Activated T-helper 1 cell treated with Interleukin-2 at 50 U/mL for 16 hours (primary cell): ENCODE results near the gene JMJD1C.

Source experiments
- DNase-seq: peaks from one replicate; pipeline ENCODE4 v3.0.0-alpha.2; 2020; ENCODE audit warnings: low read depth

The JMJD1C gene

DNA sequence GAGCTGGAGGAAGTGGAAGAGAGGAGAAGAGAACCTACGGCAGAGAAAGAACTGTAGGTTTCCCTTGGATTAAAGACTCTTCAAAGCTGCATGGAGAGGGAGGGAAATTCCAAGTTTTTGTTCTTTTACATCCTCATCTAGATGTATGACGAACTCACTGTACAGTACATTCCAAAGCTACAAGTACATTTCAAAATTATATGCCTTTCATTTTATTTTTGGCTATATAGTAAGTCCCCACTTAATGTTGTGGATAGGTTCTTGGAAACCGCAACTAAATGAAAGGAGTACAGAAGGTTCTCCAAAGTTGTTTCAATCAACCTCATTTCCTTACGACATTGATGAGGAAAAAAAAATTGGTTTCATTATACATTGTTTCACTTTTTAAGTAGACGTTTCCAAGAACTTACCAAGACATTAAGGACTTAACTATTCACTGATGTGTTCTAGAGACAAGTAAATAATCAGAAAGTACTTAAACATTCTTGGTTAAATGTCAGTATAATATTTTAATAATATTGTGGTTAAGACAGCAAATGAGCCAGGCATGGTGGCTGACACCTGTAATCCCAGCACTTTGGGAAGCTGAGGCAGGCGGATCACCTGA is 16.1 kb upstream of the JMJD1C start:
- no peak for DNase-seq

DNA sequence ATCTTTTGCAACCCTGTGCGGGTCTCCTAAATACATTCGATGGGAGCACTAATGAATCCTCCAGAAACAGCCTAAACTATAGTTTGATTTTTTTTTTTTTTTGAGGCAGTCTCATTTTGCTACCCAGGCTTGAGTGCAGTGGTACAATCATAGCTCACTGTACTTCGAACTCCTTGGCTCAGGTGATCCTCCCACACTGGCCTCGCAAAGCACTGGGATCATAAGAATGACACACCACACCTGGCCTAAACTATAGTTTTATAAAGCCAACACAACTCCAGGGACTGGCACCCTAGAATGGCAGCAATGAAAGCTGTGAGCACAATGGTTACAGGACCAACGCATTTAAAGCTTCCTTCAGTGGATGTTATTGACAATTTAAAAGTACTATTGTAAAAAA is 14.5 kb upstream of the JMJD1C start:
- no peak for DNase-seq

DNA sequence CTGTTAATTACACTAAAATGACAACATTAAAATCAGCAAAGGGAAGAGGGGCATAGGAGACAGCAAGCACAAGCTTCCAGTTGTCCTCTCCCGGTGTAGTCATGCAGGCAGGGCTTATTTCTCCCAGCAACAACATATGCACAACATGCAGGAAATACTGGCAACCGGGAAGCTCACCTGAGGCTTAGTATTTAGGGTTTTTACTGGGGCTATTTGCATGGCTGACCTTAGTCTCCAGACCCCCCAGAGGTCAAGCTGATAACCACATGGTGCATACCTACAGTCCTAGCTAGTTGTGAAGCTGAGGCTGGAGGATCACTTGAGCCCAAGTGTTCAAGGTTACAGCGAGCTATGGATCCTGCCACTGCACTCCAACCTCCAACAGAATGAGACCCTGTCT is 12.8 kb upstream of the JMJD1C start:
- no peak for DNase-seq

DNA sequence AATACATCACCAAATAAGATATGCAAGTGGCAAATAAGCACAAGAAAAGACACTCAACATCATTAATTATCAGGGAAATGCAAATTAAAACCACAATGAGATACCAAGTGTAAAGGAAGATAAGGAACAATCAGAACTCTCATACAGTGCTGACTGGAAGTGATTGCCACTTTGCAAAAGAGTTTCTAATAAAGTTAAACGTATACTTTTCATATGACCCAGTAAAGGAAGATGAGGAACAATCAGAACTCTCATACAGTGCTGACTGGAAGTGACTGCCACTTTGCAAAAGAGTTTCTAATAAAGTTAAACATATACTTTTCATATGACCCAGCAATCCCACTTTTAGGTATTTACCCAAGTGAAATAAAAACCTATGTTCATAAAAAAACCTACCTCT is 12.2 kb upstream of the JMJD1C start:
- DNase-seq: no peak

DNA sequence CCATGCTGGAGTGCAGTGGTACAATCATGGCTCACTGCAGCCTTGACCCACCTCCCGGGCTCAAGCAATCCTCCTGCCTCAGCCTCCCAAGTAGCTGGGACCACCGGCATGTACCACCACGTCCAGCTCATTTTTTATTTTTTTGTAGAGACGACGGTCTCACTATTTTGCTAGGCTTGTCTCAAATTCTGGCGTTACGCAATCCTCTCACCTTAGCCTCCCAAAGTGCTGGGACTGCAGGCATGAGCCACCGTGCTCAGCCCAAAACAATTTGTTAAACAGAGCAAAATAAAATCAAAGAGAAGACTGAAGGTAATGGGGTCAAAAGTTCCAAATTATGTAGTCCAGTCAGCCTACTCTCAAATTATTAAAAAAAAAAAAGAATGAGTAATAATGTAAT is 8.7 kb upstream of the JMJD1C start:
- DNase-seq: no peak

DNA sequence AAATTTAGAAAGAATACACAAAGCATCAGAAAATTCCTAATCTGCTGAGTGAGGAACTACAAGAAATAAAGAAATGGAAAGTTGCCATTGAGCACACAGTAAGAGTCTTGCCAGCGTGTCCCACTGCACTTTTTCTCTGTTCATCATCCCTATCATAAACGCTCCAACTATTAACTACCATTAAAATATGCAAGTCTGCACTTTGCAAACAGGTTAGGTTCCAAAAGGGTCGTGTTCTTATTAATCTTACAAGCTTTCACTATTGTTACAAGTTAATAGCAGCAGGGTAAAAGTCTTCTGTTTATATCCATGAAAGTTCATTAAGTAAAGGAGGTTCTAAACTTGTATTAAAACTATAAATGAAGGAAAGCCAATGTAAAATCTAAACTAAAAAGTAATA is 5.2 kb upstream of the JMJD1C start:
- no peak for DNase-seq

DNA sequence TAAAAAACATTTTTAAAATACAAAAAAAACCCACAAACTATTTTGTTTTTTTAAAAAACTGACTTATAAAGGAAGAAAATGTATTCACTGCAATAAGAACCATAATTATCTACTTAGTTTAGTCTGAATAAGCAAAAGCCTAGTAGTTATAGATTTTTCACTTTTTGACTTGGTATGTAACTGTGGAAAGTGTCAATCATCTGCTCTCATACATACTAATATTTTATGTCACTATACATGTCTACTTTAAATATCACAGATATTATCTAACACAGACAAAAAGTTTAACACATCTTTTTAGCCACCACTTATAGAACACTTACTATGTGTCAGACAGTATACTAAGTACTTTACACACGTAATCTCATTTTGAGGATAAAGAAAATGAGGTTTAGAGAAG is 3.2 kb upstream of the JMJD1C start:
- DNase-seq: no peak

- DNase-seq: no peak
These were observed 2.1 kb upstream of the JMJD1C start for GRCh38 chr10:63467841-63468240.

- no peak for DNase-seq
These were observed 563 bp upstream of the JMJD1C start for GRCh38 chr10:63466144-63466935.

DNA sequence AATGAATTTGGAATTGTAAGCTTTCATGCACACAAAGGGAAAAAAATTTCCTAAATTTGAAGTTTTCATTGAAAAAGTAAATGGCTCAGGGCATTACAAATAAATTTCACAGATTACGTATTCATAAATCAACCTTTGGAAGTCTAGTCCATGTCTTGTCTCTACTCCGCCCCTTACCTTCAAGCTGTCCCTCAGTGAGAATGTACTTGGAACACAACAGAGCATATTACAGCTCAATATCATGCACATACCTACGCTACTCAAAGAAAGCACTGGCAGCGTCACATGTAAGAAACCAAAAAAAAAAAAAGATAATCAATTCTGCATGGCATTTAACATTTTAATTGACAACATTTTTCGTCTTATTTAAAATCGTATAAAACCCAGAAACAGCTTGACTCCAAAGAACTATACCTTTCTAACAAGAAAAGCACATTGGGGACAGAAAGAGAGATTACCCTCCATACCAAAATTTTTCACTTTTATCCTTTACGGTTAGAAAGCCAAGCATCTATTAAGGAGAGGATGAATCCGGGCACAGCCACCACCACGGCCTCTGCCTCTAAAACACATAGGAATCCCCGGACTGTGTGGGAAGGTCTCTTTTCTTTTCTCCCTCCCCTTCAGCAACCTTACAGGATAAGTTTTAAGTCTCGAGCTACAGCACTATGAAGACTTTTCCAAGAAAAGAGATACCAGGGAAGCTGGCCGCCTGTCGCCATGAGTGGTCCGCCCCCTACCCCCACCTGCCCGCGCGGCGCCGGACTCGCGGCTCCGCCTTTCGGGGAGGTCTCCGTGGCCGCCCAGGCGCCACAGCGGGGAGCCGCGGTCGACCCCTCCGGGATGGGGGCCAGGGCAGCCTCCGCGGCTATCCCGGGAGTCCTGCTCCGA is 1.1 kb downstream of the JMJD1C start:
- DNase-seq: peak; percentile 14

DNA sequence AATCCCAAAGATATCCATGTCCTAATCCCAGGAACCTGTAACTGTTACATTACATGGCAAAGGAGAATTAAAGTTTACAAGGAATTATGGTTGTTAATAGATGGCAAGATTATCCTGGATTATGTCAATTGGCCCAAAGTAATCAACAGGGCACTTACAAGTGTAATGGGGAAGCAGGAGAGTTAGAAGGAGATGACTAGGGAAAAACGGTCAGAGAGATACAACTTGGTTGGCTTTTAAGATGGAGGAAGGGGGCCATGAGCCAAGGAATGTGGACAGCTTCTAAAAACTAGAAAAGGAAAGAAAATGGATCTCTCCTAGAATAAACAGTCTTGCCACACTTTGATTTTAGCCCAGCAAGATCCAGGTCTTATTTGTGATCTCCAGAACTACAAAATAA is 3.3 kb downstream of the JMJD1C start:
- DNase-seq: no peak

- DNase-seq: no peak
These were observed 7.6 kb downstream of the JMJD1C start for GRCh38 chr10:63458177-63458576.

GRCh38 chr10:63457594-63457993 is 8.2 kb downstream of the JMJD1C start:
- no peak for DNase-seq

GRCh38 chr10:63456437-63457210 is 9.2 kb downstream of the JMJD1C start:
- DNase-seq: no peak

- DNase-seq: no peak
These were observed 10.3 kb downstream of the JMJD1C start for GRCh38 chr10:63455507-63455906.

DNA sequence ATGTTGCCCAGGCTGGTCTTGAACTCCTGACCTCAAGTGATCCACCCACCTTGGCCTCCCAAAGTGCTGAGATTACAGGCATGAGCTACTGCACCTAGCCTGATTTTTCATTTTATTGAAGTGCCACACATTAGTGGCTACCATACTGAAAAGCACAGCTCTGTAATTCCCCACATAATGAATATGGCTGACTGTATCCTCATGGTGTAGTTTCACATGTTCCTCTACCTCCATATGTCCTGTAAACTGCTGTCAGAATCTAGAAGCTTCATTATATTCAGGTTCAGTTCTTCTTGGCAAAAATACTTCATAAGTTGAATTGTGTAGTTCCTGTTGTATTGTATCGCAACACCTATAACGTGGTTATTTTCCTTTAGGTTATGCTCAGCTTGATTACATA is 11.1 kb downstream of the JMJD1C start:
- no peak for DNase-seq

DNA sequence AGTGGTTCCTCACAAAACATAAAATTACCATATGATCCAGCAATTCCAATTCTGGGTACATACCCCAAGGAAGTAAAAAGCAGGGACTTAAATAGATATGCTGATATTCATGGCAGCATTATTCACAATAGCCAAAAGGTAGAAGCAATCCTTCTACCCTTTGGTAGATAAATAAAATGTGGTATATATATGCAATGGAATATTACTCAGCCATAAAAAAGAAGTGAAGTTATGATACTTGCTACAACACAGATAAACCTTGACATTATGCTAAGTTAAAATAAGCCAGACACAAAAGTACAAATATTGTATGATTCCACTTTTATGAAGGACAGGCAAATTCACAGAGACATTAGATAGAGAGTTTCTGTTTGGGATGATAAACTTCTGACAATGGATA is 13.3 kb downstream of the JMJD1C start:
- no peak for DNase-seq

GRCh38 chr10:63446716-63447440 is 18.9 kb downstream of the JMJD1C start:
- DNase-seq: no peak

GRCh38 chr10:63441404-63441803 is 24.4 kb downstream of the JMJD1C start:
- no peak for DNase-seq

DNA sequence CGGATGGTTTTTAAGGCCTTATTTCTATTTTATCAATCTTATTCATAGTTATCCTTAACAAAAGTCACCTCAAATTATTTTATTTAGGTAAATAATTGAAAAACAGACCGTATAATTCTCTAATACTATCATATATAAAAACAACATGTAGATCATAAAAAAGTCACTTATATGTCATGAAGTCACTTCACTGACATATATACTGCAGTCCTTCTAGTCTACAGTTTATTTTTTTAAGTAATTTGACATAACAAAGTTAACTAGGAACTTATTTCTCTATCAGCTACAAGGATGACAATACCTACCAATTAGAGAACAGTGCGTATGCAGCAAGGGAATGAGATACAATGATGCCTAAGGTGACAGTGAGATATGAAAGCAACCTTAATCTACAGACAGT is 26.2 kb downstream of the JMJD1C start:
- DNase-seq: no peak
